HS-5 (cell line): ENCODE results near the gene MIA.
"Not testable (repeated sequence)": the region's sequence is repeated elsewhere in the genome, so short reads cannot be mapped to it uniquely, and the experiment has no call there.

Experiments used
- DNase-seq: peaks from one replicate; pipeline ENCODE4 v3.0.0-alpha.2; 2012; ENCODE audit warnings: low read depth

MIA gene

DNA sequence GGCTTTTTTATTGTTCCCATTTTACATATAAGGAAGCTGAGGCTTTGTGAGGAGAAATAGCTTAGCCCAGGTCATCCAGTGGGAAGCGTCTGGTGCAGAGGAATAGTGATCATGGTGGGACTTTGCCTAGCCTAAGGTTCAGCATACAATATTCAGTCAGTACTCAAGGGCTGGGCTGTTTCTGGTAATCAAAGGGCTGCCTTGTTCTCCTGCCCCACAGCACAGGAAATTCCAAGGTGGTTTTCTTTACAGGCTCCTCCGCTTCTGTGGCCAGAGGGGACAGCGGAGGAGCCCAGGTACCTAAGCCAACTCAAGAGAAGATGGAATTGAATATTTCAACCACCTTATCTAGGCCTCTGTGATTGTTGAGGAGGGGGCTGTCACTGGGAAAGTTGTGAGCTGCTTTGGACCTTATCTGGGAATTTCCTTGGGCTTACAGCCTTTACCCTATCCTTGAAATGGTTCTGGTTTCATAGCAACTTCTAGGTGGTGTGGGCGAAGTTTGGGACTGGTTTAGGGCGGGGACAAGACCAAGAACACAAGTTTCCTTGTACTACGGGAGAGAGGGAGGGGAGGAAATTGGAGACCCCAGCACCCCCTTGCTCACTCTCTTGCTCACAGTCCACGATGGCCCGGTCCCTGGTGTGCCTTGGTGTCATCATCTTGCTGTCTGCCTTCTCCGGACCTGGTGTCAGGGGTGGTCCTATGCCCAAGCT lies at the start of gene MIA:
Gene MIA, plus strand, starts transcription at position 606 of the 716 bp plus-strand sequence. Its CDS starts 22 bp downstream, at position 628.
- no peak for DNase-seq

DNA sequence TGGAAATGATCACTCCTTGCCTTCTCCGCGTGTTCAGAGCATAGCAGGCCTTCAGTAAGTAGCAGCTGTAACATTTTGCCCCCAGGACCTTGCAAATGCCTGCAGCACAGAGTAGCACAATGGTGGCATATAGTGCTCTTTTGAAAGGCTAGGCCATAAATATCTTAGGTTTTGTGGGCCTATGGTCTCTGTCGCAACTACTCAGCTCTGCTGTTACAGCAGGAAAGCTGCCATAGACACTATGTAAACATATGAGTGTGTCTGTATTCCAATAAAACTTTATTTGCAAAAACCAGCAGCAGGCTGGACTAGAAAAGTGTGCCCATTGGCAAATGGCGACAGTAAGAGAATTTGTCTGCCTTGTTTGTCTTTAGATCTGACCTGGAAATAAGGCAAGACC lies 49.0 kb upstream of the MIA start:
- no peak for DNase-seq

DNA sequence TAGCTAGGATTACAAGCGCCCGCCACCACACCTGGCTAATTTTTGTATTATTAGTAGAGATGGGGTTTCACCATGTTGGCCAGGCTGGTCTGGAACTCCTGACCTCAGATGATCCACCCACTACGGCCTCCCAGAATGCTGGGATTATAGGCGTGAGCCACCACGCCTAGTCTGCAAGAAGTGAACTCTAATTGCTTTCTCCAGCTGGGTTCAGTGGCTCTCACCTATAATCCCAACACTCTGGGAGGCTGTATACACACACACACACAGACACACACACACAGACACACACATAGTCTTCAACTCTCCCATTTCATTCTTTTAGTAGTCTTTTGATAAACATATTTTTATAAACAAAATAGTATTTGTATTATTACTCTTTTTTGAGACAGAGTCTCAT lies 45.3 kb upstream of the MIA start:
- DNase-seq = not testable (repeated sequence)

DNA sequence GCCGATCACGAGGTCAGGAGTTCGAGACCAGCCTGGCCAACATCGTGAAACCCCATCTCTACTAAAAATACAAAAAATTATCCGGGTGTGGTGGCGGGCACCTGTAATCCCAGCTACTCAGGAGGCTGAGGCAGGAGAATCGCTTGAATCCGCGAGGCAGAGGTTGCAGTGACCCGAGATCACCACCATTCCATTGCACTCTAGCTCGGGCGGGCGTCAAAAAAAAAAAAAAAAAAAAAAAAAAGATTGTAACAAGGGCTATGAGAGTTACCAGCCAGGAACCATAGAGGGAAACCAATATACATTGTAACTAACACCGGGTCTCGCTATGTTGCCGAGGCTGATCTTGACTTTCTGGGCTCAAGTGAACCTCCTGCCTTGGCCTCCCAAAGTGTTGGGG lies 43.0 kb upstream of the MIA start:
- DNase-seq = not testable (repeated sequence)

DNA sequence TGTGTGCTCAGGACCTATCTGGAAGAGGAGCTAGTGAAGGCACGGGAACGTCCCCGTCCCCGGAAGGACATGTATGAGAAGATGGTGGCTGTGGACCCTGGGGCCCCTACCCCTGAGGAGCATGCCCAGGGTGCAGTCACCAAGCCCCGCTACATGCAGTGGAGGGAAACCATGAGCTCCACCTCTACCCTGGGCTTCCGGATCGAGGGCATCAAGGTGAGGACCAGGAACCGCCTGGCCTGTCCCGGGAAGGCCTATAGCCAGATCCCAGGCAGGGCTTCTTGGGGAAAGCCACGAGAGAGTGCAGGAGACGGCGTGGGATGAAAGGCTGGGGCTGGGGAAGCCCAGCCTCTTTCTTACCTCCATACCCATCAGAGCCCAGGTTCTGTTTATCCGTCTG lies 42.2 kb upstream of the MIA start:
- DNase-seq = no peak

DNA sequence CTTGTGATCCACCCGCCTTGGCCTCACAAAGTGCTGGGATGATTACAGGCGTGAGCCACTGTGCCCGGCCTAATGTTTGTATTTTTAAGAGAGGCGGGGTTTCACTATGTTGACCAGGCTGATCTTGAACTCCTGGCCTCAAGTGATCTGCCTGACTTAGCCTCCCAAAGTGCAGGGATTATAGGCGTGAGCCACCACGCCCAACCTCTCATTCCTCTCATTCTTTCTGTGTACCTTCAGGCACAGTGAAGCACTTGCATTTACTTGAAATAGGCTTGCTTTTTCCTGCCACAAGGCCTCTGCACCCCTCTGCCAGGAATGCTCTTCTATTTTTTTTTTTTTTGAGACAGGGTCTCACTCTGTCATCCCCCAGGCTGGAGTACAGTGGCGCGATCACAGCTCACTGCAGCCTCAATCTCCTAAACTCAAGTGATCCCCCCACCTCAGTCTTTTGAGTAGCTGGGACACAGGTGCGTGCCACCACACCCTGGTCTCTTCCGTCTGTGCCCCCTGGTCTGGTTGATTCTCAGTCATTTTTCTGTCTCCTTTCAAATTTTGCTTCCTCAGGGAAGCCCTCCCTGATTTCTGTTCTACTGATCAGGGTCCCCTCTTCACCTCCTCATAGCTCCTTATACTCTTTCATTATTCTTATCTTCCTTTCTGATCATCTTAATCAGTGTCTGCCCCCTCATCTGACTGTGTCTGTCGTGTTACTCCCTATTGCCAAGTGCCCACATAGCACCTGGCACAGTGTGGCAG lies 40.1 kb upstream of the MIA start:
- no peak for DNase-seq

DNA sequence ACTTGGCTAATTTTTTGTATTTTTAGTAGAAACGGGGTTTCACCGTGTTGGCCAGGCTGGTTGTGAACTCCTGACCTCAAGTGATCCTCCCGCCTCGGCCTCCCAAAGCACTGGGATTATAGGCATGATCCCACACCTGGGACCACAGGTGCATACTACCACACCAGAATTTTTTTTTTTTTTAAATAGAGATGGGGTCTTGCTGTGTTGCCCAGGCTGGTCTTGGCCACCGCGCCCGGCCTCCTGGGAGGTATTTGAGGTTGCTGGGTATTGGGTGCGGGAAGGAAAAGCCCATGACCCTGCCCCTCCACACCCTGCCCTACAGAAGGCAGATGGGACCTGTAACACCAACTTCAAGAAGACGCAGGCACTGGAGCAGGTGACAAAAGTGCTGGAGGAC lies 38.7 kb upstream of the MIA start:
- no peak for DNase-seq

DNA sequence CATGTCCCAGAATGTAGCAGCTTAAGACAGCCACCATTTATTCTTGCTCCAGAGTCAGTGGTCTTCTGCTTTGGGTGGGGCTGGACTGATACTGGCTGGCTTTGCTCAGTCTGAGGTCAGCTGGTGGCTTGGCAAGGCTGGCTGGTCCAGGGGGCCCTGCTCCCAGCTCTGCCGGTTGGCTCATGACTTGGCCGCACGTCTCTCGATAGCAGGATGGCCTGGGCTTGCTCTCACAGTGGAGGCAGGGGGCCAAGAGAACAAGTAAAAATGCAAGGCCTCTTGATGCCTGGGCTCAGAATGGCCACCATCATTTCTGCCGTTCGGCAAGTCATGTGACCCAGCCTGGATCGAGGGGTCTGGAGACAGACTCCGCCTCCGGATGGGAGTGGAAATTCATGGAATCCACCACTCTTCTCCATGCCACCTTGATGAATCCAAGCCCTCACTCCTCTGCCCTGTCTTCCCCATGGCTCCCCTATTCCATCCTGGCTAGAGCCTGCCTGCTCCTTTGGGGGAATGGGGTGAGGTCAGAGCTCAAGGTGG lies 38.1 kb upstream of the MIA start:
- DNase-seq = no peak

DNA sequence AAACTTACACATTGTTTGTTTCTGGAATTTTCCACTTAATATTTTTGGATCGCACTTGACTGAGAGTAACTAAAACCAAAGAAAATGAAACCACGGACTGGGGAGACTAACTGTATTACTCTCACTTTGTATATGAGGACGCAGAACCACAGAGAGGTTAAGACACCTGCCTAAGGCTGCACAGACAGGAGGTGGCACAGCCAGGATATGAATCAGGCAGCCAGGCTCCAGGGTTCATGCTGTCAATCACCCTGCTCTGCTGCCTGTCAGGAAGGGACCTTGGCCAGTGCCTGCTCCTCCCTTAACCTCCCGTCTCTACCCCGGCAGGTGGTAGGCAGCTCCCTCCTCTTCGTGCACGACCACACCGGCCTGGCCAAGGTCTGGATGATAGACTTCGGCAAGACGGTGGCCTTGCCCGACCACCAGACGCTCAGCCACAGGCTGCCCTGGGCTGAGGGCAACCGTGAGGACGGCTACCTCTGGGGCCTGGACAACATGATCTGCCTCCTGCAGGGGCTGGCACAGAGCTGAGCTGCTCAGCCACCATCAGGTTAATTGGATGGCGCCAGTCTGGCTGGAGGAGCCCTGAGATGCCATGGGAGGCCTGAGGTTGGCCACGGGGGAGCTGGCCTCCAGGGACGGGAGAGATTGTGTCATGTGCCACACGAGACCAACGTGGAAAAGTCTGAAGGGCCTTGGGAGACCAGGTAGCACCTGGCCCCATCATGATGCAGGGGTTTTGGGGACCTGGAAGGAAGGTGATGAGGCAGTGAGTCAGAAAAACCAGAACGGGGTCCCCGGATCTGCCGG lies 36.1 kb upstream of the MIA start:
- DNase-seq = no peak

DNA sequence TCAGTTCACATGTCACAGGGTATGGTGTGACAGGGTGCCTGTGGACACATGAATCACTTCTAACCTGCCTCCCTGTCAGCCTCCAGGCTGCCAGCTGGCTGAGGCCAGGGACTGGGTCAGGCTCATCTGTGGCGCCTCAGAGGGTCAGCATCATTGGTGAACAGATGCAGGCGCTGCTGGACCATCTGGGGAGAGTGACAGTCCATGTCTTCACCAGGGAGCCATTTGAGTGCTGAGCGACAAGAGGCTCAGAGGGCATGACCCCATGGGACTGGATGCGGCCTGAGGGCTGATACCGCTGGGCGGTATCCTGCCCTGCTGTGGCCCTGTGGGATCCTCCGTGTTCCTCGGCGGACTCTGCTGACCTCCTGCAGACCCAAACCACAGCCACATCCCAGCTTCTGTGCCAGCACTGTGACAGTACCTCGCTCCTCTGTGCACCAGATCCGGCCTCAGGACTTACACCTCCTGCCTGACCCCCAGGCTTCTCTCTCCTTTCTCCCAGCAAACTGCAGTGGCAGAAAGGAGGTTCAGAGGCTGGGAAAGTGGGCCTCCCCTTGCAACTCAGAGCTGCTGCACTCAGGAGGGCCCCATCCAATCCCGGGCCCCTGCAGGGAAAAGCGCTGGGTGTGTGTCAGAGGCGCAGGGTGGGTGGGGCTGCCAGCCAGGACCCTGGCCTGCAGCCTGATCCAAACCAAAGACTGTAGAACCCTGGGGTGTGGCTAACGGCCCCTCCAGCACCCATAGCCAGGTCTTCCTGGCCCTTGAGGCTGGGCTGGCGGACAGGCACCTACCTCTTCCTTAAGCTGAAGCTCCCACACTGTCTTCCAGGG lies 35.2 kb upstream of the MIA start:
- no peak for DNase-seq

DNA sequence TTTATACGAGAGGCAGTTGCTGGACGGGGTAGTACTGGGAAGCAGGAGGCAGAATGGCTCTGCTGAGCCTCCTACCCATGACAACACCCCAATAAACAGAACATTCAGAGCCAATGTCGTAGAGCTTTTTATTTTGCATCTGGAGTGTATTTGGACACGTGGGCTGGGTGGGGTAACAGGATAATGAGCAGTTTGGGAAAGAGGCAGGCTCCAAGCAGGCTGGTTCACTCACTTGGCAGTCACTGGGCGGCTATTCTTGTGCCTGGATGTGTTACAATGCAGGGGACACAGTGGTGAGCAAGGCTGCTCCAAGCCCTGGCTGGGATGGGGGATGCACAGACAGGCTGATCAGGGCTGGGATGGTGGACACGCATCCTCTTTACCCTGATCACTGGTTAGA lies 34.6 kb upstream of the MIA start:
- no peak for DNase-seq

DNA sequence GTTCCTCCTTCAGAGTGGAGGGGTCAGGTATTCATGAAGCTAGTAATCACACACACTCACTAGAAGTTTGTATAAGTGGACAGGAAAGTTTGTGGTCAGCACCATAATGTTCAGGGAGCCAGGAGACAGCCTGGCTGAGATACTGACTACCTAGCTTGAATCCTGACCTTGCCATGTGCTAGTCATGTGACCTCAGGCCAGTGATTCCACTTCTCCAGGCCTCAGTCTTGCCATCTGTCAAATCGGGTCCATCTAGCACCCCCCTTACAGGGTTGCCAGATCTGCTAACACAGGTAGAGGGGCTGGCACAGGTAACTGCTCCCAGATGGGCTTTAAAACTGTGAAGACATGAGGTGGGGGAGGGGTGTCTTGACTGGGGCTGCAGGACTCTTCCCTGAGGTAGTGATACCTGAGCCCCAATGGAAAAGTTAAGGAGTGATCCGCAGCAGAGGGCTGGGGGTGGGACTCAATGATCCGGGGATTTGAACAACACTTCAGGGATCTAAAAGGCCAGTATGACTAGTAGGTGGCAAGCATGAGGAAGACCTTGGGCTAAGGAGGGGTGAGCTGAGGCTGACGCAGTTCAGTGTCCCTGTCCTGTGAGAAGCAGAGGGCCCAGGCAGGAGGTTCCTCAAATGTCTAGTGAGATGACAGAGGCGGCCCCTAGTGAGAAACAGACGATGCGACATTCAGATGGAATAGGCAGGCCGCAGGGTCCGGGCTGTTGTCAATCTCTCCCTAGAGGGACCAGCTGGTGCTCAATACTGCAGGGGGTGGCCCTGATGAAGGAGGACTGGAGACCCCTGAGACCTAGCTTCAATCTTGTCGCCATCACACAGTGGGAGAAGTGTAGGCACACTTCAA lies 33.6 kb upstream of the MIA start:
- DNase-seq = no peak

DNA sequence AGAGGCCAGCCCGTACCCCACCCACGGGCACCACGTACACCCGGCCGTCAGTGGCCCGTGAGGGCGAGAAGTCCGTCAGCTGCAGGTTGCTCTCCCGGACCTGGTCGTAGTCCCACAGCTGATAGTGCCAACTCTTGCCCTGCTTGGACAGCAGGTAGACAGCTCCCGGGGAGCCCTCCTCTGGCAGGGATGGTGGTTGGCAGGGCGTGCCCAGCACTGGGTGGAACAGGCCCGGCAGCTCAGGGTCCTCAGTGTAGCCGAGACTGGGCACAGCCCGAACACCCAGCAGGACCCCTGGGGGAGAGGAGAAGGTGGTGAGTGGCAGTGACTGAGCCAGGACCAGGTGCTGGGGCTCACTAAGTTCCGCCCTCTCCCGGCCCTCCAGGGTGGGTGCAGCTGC lies 32.8 kb upstream of the MIA start:
- no peak for DNase-seq

DNA sequence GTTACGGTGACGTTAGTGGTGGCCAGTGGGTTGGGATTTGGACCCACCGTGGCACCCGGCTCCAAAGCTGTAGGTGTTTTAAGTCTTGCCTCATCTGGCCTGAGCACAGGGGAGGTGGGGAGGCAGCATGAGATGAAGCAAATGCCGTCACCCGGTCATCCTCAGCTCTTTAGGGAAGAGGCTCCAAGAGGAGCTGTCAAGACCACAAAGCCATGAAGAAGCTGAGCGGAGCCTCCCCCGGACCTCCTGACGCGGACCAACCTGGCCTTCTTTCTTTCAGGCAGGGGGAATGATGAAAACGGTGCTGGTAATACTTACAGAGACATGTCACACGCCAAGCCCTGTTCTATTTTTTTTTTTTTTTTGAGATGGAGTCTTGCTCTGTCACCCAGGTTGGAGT lies 32.4 kb upstream of the MIA start:
- no peak for DNase-seq

DNA sequence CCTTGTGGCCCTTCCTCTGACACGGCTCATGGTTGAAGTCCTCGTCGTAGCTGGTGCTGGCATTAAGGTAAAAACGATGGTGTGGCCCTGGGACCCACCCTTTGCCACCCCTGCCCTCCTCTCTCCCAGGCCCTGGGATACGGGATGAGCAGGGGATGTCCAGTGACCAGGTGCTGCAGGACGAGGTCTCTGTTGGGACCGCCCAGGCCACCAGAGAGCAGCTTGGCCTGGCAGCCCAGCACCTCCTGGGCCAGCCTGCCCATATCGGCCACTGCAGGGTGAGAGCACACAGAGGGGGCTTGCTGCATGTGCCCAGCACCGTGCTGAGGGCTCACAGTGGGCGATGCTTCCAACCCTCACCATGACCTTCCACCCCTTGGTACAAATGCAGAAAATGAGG lies 31.4 kb upstream of the MIA start:
- DNase-seq = no peak

DNA sequence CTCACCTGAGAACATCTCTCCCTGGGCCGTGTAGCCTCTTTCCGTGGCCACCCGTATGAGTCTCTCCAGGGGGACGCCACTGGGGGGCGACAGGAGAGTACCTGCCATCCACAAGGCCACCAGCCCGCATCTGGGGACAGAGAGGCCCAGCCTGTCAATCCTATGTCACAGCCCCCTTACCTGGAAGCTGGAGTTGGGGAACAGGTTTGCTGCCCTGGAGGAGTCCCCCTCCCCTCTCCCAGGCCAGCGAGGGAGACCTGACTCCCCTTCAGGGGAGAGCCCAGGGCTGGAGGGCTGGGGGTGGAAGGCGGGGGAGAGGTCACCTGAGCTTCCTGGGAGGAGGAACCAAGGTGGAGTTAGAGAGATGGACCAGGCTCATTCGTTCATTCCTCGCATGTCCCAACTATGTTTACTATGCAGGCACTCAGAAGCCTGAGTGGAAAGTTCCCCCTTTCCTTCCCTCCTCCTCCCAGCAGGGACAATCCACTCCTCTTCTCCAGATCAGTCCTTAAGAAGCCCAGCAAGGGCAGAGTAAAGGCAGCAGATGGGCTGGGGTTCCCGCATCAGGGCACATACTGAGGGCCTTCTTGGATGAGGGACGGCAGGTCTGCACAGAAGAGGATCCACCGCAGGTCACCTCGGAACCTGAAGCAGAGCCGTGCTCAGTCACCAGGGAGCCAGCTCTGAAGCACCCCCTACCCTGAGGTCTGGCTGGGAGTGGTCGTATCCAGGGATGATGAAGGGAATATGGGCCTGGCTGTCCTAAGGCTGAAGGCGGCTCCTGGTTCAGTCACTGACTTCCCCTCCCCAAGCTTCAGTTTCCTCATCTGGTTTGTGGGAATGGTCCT lies 30.5 kb upstream of the MIA start:
- no peak for DNase-seq

DNA sequence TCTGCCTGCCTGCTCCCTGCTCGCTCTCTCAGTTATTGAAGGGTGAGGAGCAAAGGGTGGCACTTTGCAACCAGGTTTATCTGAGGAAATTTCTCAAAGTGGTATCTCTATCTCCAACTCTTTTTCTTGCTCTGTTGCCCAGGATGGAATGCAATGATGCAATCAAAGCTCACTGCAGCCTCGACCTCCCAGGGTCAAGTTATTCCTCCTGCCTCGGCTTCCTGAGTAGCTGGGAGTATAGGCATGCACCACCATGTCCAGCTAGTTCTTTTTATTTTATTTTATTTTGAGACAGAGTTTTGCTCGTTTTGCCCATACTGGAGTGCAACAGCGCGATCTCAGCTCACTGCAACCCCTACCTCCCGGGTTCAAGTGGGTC lies 29.9 kb upstream of the MIA start:
- DNase-seq = no peak

DNA sequence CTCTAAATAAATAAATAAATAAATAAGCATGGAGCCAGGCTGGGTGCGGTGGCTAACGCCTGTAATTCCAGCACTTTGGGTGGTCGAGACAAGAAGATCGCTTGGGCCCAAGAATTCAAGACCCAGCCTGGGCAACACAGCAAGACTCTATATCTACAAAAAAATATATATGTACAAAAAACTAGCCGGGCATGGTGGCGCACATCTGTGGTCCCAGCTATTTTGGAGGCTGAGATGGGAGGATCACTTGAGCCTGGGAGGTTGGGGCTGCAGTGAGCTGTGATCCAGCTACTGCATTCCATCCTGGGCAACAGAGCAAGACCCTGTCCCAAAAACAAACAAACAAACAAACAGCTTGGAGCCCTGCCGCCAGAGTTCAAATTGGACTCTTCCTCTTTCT lies 27.8 kb upstream of the MIA start:
- no peak for DNase-seq

DNA sequence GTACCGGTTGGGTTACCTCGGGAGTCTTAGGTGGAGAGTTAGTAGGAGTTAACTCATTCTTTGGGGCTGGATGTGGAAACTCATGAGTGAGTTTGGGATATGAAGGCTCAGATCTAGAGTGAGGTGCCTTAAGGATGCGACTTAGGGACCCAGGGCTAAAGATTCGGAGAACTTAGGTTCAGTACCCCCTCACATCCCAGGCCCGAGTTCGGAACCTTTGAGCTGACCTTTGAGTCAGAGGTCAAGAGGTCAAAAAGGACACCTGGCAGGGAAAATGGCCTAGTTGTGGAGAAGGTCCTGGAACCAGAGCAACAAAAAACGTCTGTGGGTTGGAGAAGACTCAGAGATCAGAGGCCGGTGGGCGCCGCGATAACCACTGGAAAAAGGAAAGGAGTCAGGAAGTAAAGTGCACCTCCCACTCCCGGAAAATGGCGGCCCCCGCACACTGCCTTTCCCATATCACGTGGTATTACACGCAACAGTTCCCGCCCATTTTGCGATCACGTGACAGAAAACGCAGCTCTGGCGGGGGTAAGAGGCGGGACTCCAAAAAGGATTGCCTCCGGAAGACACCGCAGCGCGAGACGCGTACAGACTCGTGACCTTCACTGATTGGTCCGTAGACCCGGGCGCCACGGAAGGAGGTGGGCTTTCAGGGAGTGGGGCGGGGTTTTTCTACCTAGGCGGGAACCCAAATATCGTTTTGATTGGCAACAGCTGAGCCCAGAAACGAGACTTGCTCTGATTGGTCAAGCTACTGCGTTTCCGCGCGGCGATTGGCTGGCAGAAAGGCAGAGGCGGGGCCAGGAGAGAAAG lies 25.1 kb upstream of the MIA start, which contains the start of gene ACTMAP:
Gene ACTMAP, minus strand, starts transcription at position 420 of the 816 bp plus-strand sequence. CDS start 674 bp downstream, outside the sequence.
- peak; percentile 99 for DNase-seq
